ENCODE results near the gene RMND1.
"Not testable (repeated sequence)": the region's sequence is repeated elsewhere in the genome, so short reads cannot be mapped to it uniquely, and the experiment has no call there.

The RMND1 gene

GRCh38 chr6:151451417-151451949, 443 bp downstream of the RMND1 start:
- DNase-seq, result no peak

- DNase-seq, result not testable (repeated sequence)
Observed at GRCh38 chr6:151450928-151451327, 998 bp downstream of the RMND1 start.

- no peak for DNase-seq
Observed at GRCh38 chr6:151448623-151449022, 3.3 kb downstream of the RMND1 start.

GRCh38 chr6:151447237-151447636, 4.7 kb downstream of the RMND1 start:
- no peak for DNase-seq

- DNase-seq, result no peak
Observed at GRCh38 chr6:151445482-151445881, 6.4 kb downstream of the RMND1 start.

- DNase-seq, result no peak
Observed at GRCh38 chr6:151443911-151444621, 7.9 kb downstream of the RMND1 start.

GRCh38 chr6:151443454-151443853, 8.5 kb downstream of the RMND1 start:
- DNase-seq, result no peak

- no peak for DNase-seq
Observed at GRCh38 chr6:151442371-151442770, 9.6 kb downstream of the RMND1 start.

- no peak for DNase-seq
Observed at GRCh38 chr6:151441390-151442166, 10.3 kb downstream of the RMND1 start.

GRCh38 chr6:151440930-151441329, 11.0 kb downstream of the RMND1 start:
- no peak for DNase-seq

GRCh38 chr6:151440498-151440897, 11.4 kb downstream of the RMND1 start:
- DNase-seq, result no peak

- no peak for DNase-seq
Observed at GRCh38 chr6:151437401-151437800, 14.5 kb downstream of the RMND1 start.

GRCh38 chr6:151436802-151437201, 15.1 kb downstream of the RMND1 start:
- no peak for DNase-seq

- no peak for DNase-seq
Observed at GRCh38 chr6:151436300-151436699, 15.6 kb downstream of the RMND1 start.

- DNase-seq, result no peak
Observed at GRCh38 chr6:151434369-151434768, 17.6 kb downstream of the RMND1 start.

GRCh38 chr6:151432651-151433050, 19.3 kb downstream of the RMND1 start:
- DNase-seq, result no peak

GRCh38 chr6:151431337-151431736, 20.6 kb downstream of the RMND1 start:
- no peak for DNase-seq

GRCh38 chr6:151430886-151431285, 21.0 kb downstream of the RMND1 start:
- DNase-seq, result no peak

- no peak for DNase-seq
Observed at GRCh38 chr6:151428093-151428735, 23.7 kb downstream of the RMND1 start.

GRCh38 chr6:151425561-151425960, 26.4 kb downstream of the RMND1 start:
- DNase-seq, result no peak

GRCh38 chr6:151422981-151423380, 28.9 kb downstream of the RMND1 start:
- no peak for DNase-seq

- no peak for DNase-seq
Observed at GRCh38 chr6:151417477-151417876, 34.4 kb downstream of the RMND1 start.

- no peak for DNase-seq
Observed at GRCh38 chr6:151414641-151415260, 37.2 kb downstream of the RMND1 start.

Measured in GOT3 (cell line).